K562 (cell line): ENCODE results near the gene ZNF687. TPM values are rescaled to one million over a fixed set of nuclear protein-coding genes. Genes with fewer than 3 reads are reported as not detected.
A peak's percentile ranks its signal among the peaks of the same experiment; 100 is the strongest.

Experiments
- ARNT ChIP-seq, 2 experiments: fragments of 450-650 bp; IDR thresholded peaks; 2 replicates each; pipeline ENCODE4 v1.6.1; 2016; ENCODE audit warnings: mild to moderate bottlenecking in 1 of 2
- ATF1 ChIP-seq, 2 experiments: fragments of 450-650 bp in 1 of 2; IDR thresholded peaks; 2 replicates each; pipeline ENCODE4 v1.6.1; 2016; ENCODE audit warnings: missing compliant biosample characterization in 1 of 2, missing genetic modification characterization in 1 of 2
- DDX20 ChIP-seq: fragments of 450-650 bp; IDR thresholded peaks from 2 replicates; pipeline ENCODE4 v1.6.1; 2016; ENCODE audit warnings: missing genetic modification characterization, low read depth, mild to moderate bottlenecking, missing compliant biosample characterization, moderate library complexity
- FOXK2 ChIP-seq, 2 experiments: fragments of 450-650 bp; IDR thresholded peaks in 1 of 2; conservative IDR thresholded peaks in 1 of 2; 2 replicates each; pipeline ENCODE4 v1.6.1; 2016; ENCODE audit warnings: low read depth in 2 of 2, mild to moderate bottlenecking in 1 of 2
- MAZ ChIP-seq, 2 experiments: fragments of 450-650 bp in 1 of 2; sonication (generic) in 1 of 2; formaldehyde crosslinking; IDR thresholded peaks in 1 of 2; conservative IDR thresholded peaks in 1 of 2; 2 replicates each; pipeline versions ENCODE4 v1.4.0 to v1.5.0; 2020; ENCODE audit warnings: mild to moderate bottlenecking in 1 of 2, missing genetic modification reagents in 1 of 2
- NEUROD1 ChIP-seq: fragments of 150-350 bp; IDR thresholded peaks from 2 replicates; pipeline ENCODE4 v1.6.1; 2014; ENCODE audit warnings: borderline replicate concordance, low read length, low read depth; ENCODE audit not compliant: partially characterized antibody
- NR2C2 ChIP-seq, 2 experiments: fragments of 200-800 bp in 1 of 2; sonication (Bioruptor generic) in 1 of 2; sonication (generic) in 1 of 2; formaldehyde crosslinking in 1 of 2; IDR thresholded peaks; 2 replicates each; pipeline versions ENCODE4 v1.6.1 to v1.8.0; 2016 to 2022; ENCODE audit warnings: mild to moderate bottlenecking in 1 of 2, missing compliant biosample characterization in 1 of 2, missing genetic modification characterization in 1 of 2, missing genetic modification reagents in 1 of 2
- OTX1 ChIP-seq: fragments of 450-650 bp; formaldehyde crosslinking; IDR thresholded peaks from 2 replicates; pipeline ENCODE4 v1.4.0; 2022; ENCODE audit warnings: mild to moderate bottlenecking
- PHF21A ChIP-seq: fragments of 450-650 bp; IDR thresholded peaks from 2 replicates; pipeline ENCODE4 v1.6.1; 2017; ENCODE audit warnings: low read depth, borderline replicate concordance
- RAD51 ChIP-seq: fragments of 450-650 bp; IDR thresholded peaks from 2 replicates; pipeline ENCODE4 v1.7.1; 2016; ENCODE audit warnings: low read depth, mild to moderate bottlenecking, borderline replicate concordance
- SP1 ChIP-seq: sonication (generic); formaldehyde crosslinking; IDR thresholded peaks from 2 replicates; pipeline ENCODE4 v1.8.1; 2022; ENCODE audit warnings: mild to moderate bottlenecking, missing genetic modification reagents
- SRF ChIP-seq, 2 experiments: fragments of 250-450, 450-650 bp in 1 of 2; sonication (Bioruptor Pico) in 1 of 2; sonication (generic) in 1 of 2; formaldehyde crosslinking; IDR thresholded peaks; 2 replicates each; pipeline versions ENCODE4 v1.5.0 to v1.5.1; 2020 to 2022; ENCODE audit warnings: mild to moderate bottlenecking in 1 of 2, missing genetic modification reagents in 1 of 2
- TCF7L2 ChIP-seq: fragments of 150-350 bp; IDR thresholded peaks from 2 replicates; pipeline ENCODE4 v1.6.1; 2016; ENCODE audit warnings: low read depth, mild to moderate bottlenecking, low read length, moderate library complexity
- TEAD4 ChIP-seq, 2 experiments: sonication (generic) in 1 of 2; formaldehyde crosslinking in 1 of 2; IDR thresholded peaks; 2 replicates each; pipeline versions ENCODE4 v1.6.1 to v1.8.0; 2012 to 2022; ENCODE audit warnings: borderline replicate concordance in 1 of 2, inconsistent platforms in 1 of 2, low read length in 1 of 2, mild to moderate bottlenecking in 1 of 2, missing genetic modification reagents in 1 of 2
- WHSC1 ChIP-seq: IDR thresholded peaks from one replicate; pipeline ENCODE4 v1.6.1; 2012; ENCODE audit warnings: low read length, control low read depth, inconsistent platforms
- ZNF232 ChIP-seq: sonication (generic); formaldehyde crosslinking; IDR thresholded peaks from 2 replicates; pipeline ENCODE4 v1.8.0; 2022; ENCODE audit warnings: mild to moderate bottlenecking, missing genetic modification reagents
- ZNF699 ChIP-seq: fragments of 250-450 bp; sonication (Bioruptor Pico); IDR thresholded peaks from 2 replicates; pipeline ENCODE4 v1.8.0; 2021; ENCODE audit warnings: mild to moderate bottlenecking, moderate library complexity; ENCODE audit not compliant: insufficient replicate concordance
- polyA plus RNA-seq, 8 experiments: library from polyadenylated mRNA; depleted of rRNA in 4 of 8; stranded (reverse) in 5 of 8; unstranded in 3 of 8; fragments of >200 nt; fragmentation: Nextera tagmentation in 2 of 8; fragmentation: Illumina TruSeq in 1 of 8; extraction: Ambion mirVana in 2 of 8; extraction: Trizol in 1 of 8; gene quantifications; 2 replicates each; pipeline versions ENCODE4 v1.2.1 to v1.2.3, GENCODE V29; 2011 to 2014; ENCODE audit warnings: inconsistent platforms in 1 of 8, missing spikeins in 1 of 8
- total RNA-seq, 7 experiments: library from RNA; depleted of rRNA in 6 of 7; stranded (reverse); fragments of >200 nt in 6 of 7; fragmentation: Illumina TruSeq in 2 of 7; extraction: Trizol in 2 of 7; gene quantifications; 2 replicates each; pipeline versions ENCODE4 v1.2.1 to v1.2.3, GENCODE V29; 2011 to 2021; ENCODE audit warnings: low replicate concordance in 1 of 7
- TF ChIP-seq, protein P1 (sequence below): sonication (generic); formaldehyde crosslinking; IDR thresholded peaks from 2 replicates; pipeline ENCODE4 v1.5.0; 2020; ENCODE audit warnings: missing genetic modification reagents
- TF ChIP-seq, protein P2 (sequence below): fragments of 450-650 bp; formaldehyde crosslinking; IDR thresholded peaks from 2 replicates; pipeline ENCODE4 v1.4.0; 2022; ENCODE audit warnings: missing genetic modification characterization

Gene ZNF687
- total and polyA plus RNA-seq, 9 of the 15 experiments (the other 6 are each of a cell fraction or from before 2014, with no cell fraction given), result 0.13 to 26.4 (median 10.6) TPM

DNA sequence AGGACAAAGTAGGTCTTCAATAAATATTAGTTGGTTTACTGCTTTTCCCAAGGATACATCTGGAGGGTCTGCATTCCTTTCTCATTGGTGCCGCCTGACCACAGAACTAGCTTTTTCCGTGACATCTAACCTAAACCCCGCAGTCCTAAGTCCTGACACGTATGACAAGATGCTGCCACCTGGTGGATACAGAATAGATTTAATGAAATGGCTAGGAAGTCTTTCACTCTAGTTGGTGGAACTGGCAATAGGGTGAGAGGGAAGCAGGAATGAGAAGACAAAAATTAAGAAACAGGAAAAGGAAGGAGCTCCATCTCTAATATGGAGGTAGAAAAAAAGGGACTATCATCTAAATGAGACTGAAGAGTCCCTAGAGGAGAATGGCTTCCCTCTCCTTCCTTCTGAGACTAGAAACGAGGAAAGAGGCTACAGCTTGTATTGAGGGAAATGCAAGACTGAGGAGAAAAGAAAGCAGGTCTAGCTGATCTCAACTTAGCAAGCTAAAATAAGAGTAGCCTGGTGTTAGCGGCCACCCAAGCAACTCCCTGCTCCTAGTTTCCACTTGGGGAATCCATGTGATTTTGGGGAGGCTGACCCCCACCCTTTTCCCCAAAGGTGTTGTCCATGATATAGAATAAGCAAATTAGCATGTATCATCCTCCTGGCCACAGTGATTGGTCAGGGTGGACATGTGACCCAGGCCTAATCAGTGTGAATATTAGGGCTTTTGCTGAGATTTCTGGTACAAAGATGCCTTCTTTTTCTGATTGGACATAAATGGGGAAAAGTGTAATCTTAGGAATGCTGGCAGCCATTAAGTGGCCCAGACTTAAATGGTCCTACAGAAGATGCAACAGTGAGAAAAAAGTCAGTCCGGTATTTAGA lies 59.0 kb downstream of the ZNF687 start (continued):
- no peak for TF ChIP-seq DDX20
- no peak for TF ChIP-seq ATF1 (CRISPR knock-in tag; IDR thresholded peaks at IDR 0.05)
- peak; percentile 63 for TF ChIP-seq ATF1 (tag; IDR thresholded peaks at IDR 0.05)
- 0 out of 2 replicates have a peak, but pooled peaks have one; percentile 6 for TF ChIP-seq OTX1 (CRISPR knock-in tag)
- TF ChIP-seq WHSC1, result no peak
- peak in 1 of 2 experiments; percentile 59; a peak in 1 of 4 replicates for TF ChIP-seq MAZ (CRISPR knock-in tag; conservative IDR thresholded peaks at IDR 0.05 in 1 of 2, IDR thresholded peaks at IDR 0.05 in 1 of 2)
- TF ChIP-seq ZNF699 (CRISPR knock-in tag), result no peak
- TF ChIP-seq, protein P1, sequence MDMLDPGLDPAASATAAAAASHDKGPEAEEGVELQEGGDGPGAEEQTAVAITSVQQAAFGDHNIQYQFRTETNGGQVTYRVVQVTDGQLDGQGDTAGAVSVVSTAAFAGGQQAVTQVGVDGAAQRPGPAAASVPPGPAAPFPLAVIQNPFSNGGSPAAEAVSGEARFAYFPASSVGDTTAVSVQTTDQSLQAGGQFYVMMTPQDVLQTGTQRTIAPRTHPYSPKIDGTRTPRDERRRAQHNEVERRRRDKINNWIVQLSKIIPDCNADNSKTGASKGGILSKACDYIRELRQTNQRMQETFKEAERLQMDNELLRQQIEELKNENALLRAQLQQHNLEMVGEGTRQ (CRISPR knock-in tag), result peak; percentile 83
- TF ChIP-seq NR2C2 (CRISPR knock-in tag; IDR thresholded peaks at IDR 0.05), result no peak
- TF ChIP-seq NR2C2 (tag; IDR thresholded peaks at IDR 0.05), result peak; percentile 24; the same call in 1 of the 2 replicates
- TF ChIP-seq SP1, result 0 out of 2 replicates have a peak, but pooled peaks have one; percentile 35
- TF ChIP-seq SRF (CRISPR knock-in tag; IDR thresholded peaks at IDR 0.05), result no peak
- TF ChIP-seq TCF7L2, result no peak
- peak; percentile 76; the same call in 1 of the 2 replicates for TF ChIP-seq PHF21A
- TF ChIP-seq TEAD4 (IDR thresholded peaks at IDR 0.05; ENCODE audit: low read length), result no peak
- no peak for TF ChIP-seq TEAD4 (CRISPR knock-in tag; IDR thresholded peaks at IDR 0.05; ENCODE audit: borderline replicate concordance)
- TF ChIP-seq, protein P2, sequence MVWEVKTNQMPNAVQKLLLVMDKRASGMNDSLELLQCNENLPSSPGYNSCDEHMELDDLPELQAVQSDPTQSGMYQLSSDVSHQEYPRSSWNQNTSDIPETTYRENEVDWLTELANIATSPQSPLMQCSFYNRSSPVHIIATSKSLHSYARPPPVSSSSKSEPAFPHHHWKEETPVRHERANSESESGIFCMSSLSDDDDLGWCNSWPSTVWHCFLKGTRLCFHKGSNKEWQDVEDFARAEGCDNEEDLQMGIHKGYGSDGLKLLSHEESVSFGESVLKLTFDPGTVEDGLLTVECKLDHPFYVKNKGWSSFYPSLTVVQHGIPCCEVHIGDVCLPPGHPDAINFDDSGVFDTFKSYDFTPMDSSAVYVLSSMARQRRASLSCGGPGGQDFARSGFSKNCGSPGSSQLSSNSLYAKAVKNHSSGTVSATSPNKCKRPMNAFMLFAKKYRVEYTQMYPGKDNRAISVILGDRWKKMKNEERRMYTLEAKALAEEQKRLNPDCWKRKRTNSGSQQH (CRISPR knock-in tag), result no peak
- TF ChIP-seq ZNF232, result no peak
- peak; percentile 76 for TF ChIP-seq RAD51
- no peak for TF ChIP-seq NEUROD1
- 0 out of 4 replicates have a peak, but pooled peaks of 1 of the 2 experiments have one; percentile 52 for TF ChIP-seq ARNT (IDR thresholded peaks at IDR 0.05)
- TF ChIP-seq FOXK2 (conservative IDR thresholded peaks at IDR 0.05 in 1 of 2, IDR thresholded peaks at IDR 0.05 in 1 of 2; ENCODE audit: low read depth in 2 of 2), result 0 out of 4 replicates have a peak, but pooled peaks of 1 of the 2 experiments have one; percentile 28
